ENCODE results near the gene TMEFF1. TPM values are rescaled to one million over a fixed set of nuclear protein-coding genes. Genes with fewer than 3 reads are reported as not detected.

The TMEFF1 gene
- polyA plus RNA-seq, 2 of the 4 experiments (the other 2 are of a cell fraction) = 0.31 to 0.61 TPM

- ChIA-PET CTCF (interaction anchor here (0.8 to 1.7 kb wide), 5 partner anchors 10 to 87 kb away, joined by 3 to 5 read pairs (median 3); no protein-coding TSS in a partner anchor), POLR2A (no interaction called here)
- no peak for FAIRE-seq
- ATAC-seq = no peak
- Histone ChIP-seq H3K27ac (no peak overlapping the region), H3K4me2 (no peak overlapping the region), H3K9me3 (no peaks in the 10 kb centered on the region), H3K4me3 (no peak overlapping the region), H3K4me1 (0 out of 3 replicates have a peak, but pooled peaks cover 12% of the 10 kb centered on the region)
- 95% methylated on average over 19 of the region's 19 CpGs for WGBS (ENCODE audit: missing lambda C conversion rate)
- TF ChIP-seq MAFK (IDR thresholded peaks at IDR 0.05; ENCODE audit: partially characterized antibody) (no peak), ZNF302 (CRISPR knock-in tag; IDR thresholded peaks at IDR 0.05) (no peak), CEBPB (IDR thresholded peaks at IDR 0.05) (no peak), RARB (CRISPR knock-in tag; IDR thresholded peaks at IDR 0.05) (no peak), HOXA7 (CRISPR knock-in tag; IDR thresholded peaks at IDR 0.05) (no peak), EHF (CRISPR knock-in tag; IDR thresholded peaks at IDR 0.05) (no peak), ESRRA (IDR thresholded peaks at IDR 0.05; ENCODE audit: borderline replicate concordance, low read length) (no peak), ATOH8 (CRISPR knock-in tag; IDR thresholded peaks at IDR 0.05; ENCODE audit: low read depth) (no peak), SMC3 (IDR thresholded peaks at IDR 0.05) (no peak)
- no peak for DNase-seq (ENCODE audit: low read depth in 1 of 2, low spot score in 1 of 2)
Measured at GRCh38 chr9:100441911-100442361, 31.0 kb upstream of the TMEFF1 start.

- no peak for ATAC-seq
- H3K27ac ChIP-seq = no peak overlapping the region
- no peak overlapping the region for H3K4me3 ChIP-seq
- POLR2A ChIA-PET = no interaction called here
- 0 out of 3 replicates have a peak, but pooled peaks cover 12% of the 10 kb centered on the region for H3K4me1 ChIP-seq
- 74% methylated on average over 4 of the region's 4 CpGs for WGBS (ENCODE audit: missing lambda C conversion rate)
- no peak for DNase-seq (ENCODE audit: low read depth in 1 of 2, low spot score in 1 of 2)
- no peak overlapping the region for H3K4me2 ChIP-seq
- FAIRE-seq = no peak
- TF ChIP-seq CEBPB (IDR thresholded peaks at IDR 0.05) = peak; percentile 52 to 81; a peak in 3 of 4 replicates
- no peak for TF ChIP-seq POLR2AphosphoS2 (conservative IDR thresholded peaks at IDR 0.05; ENCODE audit: low read length)
- TF ChIP-seq BHLHE40 (IDR thresholded peaks at IDR 0.05; ENCODE audit: low read depth, low read length) = no peak
- no peak for TF ChIP-seq JUNB (IDR thresholded peaks at IDR 0.05)
- no peak for TF ChIP-seq HES2 (IDR thresholded peaks at IDR 0.05)
- no peaks in the 10 kb centered on the region for H3K9me3 ChIP-seq
- CTCF ChIA-PET = interaction anchor here (1.0 to 1.3 kb wide), 3 partner anchors 11 to 152 kb away, joined by 3 to 5 read pairs (median 3); partner anchors contain the start of gene TMEFF1
Measured at GRCh38 chr9:100443781-100444768, 28.9 kb upstream of the TMEFF1 start.

- DNase-seq (ENCODE audit: low read depth in 1 of 2, low spot score in 1 of 2) (no peak), FAIRE-seq (no peak), ATAC-seq (no peak)
- ChIA-PET POLR2A (no interaction called here), CTCF (interaction anchor here (1.1 to 1.2 kb wide), 2 partner anchors 15 to 41 kb away, joined by 3 read pairs; no protein-coding TSS in a partner anchor)
- TF ChIP-seq CTCF (IDR thresholded peaks at IDR 0.05) (peak; percentile 16; the same call in 1 of the 3 replicates), RAD21 (conservative IDR thresholded peaks at IDR 0.05 in 1 of 2, IDR thresholded peaks at IDR 0.05 in 1 of 2) (0 out of 5 replicates have a peak, but pooled peaks of 1 of the 2 experiments have one; percentile 11), HOXB13 (CRISPR knock-in tag; IDR thresholded peaks at IDR 0.05; ENCODE audit: low read depth) (no peak)
- Histone ChIP-seq H3K4me2 (no peak overlapping the region), H3K9me3 (no peaks in the 10 kb centered on the region), H3K4me3 (no peak overlapping the region), H3K27ac (no peak overlapping the region), H3K4me1 (0 out of 3 replicates have a peak, but pooled peaks cover 8% of the 10 kb centered on the region)
- WGBS (ENCODE audit: missing lambda C conversion rate) = 90% methylated on average over 1 of the region's 1 CpG
Measured at GRCh38 chr9:100445161-100445902, 27.6 kb upstream of the TMEFF1 start.
